NCI-H146 treated with DMSO at 0.1 percent for 48 hours (cell line): Measurements from ENCODE around the gene LYZ.

Experiments used
- DNase-seq: peaks from one replicate; lab custom pipeline; 2025; ENCODE audit not compliant: unreplicated experiment; lab: John Stamatoyannopoulos, UW

The LYZ gene

DNA sequence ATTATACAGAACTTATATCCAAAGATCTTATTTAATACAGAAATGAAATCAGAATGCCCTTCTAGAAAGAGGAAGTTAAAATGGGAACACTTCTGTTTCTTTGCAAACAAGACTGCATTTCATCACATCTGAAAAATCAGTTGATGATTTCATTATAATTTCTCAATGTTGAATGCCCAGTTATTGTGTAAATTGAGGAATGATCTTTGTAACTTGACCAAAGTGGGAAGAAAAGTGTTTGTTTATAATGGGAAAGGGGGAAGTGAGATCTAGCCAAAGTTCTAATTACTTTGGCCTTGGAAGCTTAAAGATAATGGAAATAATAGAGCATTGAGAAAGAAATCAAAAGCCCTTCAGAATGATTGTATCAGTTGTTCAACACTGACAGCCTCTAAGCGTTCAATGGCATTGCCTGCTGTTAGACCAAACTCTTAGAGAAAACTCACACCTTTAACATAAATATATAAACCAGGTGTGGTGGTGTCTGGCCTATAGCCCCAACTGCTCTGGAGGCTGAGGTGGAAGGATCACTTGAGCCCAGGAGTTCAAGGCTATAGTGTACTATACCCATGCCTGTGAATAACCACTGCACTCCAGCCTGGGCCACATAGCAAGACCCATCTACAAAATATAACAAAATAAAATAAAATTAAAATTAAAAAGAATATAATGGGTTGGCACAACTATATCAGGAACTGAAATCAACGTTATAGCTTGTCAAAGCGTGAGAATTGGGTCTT is 9.9 kb upstream of the LYZ start:
- no peak for DNase-seq

DNA sequence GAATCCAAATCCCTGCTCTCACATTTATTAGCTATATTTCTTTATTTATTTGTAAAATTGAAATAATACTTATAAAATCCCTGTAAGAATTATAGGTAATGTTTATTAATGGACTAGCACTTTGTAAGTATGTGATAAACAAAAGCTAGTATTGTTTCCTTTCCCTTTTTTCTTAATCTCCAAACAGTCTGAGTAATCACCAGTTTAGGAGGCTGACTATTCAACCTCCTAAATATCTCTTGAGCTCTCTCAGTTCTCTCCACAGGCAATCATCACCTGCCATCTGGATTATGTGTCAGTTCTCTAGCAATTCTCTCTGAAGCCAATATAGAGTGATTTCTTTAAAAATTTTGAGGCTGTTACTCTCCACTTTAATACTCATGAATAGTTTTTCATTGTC is 9.2 kb upstream of the LYZ start:
- no peak for DNase-seq

DNA sequence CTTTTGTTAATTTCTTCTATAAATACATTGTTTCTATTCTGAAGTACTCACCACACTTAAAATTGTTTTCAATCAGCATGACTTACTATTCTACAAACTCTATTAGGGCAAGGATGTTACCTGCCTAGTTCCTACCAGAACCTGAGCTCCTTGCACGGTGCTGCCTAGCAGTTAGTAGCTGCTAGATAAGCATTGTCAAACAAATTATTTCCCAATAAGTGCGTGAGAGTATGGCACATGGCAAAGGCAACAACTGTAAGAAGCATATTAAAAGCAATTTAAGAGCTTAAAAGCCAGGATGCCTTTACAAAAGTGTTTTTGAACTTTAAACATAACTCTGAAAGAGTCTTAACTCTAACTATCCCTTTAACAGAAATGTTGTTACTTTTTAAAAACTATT is 8.2 kb upstream of the LYZ start:
- DNase-seq, result no peak

DNA sequence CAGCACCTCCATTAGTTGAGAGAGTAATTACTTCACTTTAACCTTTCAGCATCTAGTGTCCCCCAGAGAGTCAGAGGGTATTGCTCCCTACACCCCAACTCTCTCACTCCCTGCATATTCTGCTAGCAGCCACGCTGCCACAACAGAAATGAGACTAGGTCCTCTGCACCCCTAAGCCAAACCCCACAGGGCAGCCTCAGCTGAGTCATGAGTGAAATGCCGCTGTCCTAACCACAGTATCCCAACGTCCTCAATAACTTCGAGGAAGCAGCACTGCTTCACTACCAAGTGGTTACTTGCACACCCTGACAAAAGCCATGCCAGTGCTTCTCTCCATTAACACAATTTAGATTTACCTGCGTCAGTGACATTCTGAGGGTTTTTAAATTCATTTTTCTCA is 6.9 kb upstream of the LYZ start:
- no peak for DNase-seq

DNA sequence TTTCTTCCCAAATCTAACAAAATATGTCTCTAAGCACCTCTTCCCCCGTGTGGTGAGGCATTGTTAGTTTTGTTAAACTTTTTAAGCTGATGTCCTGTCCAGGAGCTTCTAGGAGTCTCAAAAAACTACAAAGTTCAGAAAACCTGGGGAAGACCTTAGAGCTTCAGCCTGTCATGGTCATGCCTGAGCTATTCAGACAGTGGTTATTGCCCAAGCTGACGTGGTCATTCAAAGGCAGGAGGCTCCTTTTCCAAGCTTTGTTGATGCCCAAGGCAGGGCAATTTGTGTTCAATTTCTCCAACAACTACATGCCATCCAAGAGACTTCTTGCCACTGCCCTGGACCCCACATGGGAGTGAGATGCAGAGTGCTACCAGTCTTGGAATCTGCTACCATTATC is 5.8 kb upstream of the LYZ start:
- DNase-seq, result no peak

DNA sequence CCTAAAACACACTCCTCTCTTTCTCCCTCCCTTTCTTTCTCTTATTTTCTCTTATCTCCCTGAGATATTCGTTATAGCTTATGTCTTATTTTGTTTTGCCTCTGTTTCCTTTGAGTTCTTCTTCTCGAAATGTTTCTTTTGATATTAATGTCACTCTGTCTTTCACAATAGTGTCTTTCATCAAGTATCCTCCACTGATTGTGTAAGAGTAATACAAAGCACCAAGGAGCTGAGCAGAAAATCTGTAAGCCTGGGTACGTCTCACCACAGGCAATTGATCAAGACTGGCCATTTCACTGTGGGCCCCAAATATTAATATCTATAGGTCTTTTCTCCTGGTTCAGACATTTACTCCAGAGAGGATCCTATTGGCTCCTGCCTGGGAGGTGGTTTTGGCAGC is 4.8 kb upstream of the LYZ start:
- no peak for DNase-seq

DNA sequence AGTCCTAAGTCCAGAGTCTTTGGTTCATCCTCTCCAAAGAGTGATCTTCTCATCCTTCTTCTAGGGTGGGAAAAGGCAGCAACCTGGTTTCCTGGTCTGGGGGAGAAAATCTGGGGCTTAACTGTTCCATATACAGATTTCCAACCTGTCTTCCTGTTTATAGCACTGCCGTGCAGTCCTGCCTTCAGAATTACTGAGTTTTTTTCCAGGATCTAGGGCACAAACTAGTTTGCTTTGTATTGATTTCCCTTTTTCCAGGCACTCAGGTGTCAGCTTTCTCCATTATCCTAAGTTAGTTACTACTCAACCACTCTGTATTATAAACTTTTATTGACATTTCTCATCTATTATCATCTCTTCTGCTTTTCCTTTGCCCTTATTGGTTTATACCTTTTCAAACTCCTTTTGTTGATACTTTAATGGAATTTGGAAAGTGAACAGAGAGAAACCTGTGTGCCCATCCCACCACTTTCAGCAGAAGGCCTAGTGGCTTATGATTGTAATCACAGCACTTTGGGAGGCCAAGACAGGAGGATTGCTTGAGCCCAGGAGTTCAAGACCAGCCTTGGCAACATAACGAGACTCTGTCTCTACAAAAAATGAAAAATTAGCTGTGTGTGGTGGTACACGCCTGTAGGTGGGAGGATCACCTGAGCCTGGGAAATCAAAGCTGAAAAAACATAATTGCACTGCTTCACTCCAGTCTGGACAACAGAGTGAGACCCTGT is 4.1 kb upstream of the LYZ start:
- DNase-seq, result no peak

DNA sequence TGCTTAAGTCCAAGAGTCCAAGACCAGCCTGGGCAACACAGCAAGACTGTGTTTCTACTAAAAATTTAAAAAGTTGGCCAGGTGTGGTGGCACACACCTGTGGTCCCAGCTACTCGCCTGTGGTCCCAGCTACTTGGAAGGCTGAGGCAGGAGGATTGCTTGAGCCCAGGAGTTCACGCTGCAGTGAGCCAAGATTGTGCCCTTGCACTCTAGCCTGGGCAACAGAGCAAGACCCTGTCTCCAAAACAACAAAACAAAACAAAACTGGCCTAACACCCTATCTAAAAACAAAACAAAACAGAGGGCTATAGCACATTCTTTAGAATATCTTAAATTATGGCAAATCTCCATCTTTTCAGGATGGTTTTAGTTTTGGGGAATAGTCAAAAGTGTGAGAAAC is 3.1 kb upstream of the LYZ start:
- DNase-seq, result no peak

DNA sequence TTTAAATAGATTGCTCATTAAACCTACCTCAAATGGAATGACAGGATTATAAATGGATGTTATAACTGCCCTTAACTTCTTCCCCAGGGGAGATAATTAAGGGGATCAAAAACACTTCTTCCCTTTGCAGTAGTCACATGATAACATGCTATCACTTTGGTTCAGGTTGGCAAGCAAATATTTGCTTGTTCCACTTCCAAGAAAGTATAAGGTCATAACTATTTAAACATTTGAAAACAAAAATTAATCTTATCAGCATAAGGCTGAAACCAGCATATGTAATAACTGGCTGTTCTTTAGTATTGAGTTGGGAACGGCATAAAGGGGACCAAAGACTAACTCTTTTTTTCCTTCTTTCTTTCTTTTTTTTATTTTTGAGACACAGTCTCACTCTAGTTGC is 2.4 kb upstream of the LYZ start:
- no peak for DNase-seq

DNA sequence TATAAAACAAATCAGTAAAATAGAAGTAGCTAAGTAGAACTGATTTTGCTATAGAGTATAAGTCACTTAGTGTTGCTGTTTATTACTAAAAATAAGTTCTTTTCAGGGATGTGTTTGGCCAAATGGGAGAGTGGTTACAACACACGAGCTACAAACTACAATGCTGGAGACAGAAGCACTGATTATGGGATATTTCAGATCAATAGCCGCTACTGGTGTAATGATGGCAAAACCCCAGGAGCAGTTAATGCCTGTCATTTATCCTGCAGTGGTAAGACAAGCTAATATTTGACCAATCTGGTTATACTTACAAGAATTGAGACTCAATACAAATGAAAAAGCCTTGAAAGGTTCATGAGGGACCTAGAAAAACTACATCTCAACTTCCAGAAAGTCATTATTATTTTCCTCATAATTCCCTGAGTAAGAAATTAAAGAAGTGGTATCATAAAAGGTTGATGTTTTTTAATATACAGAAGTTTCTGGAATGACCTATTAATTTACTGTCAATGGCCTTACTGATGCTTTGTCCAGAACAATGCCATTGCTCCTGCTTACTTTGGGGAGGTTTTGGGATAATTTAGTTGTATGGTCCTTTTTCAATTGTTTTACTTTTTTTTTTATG is 1.9 kb downstream of the LYZ start:
- DNase-seq, result no peak

DNA sequence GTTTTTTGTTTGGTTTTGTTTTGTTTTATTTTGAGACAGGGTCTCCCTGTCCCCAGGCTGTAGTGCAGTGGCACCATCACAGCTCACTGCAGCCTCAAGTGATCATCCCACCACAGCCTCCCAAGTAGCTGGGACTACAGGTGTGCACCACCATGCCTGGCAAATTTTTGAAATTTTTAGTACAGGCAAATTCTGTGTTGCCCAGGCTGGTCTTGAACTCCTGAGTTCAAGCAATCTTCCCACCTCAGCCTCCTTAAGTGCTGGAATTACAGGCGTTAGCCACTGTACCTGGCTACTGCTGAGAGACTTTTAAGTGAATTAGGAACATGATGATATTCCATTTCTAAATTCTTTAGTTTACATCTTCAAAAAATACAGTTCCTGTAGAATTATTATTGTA is 2.6 kb downstream of the LYZ start:
- no peak for DNase-seq

DNA sequence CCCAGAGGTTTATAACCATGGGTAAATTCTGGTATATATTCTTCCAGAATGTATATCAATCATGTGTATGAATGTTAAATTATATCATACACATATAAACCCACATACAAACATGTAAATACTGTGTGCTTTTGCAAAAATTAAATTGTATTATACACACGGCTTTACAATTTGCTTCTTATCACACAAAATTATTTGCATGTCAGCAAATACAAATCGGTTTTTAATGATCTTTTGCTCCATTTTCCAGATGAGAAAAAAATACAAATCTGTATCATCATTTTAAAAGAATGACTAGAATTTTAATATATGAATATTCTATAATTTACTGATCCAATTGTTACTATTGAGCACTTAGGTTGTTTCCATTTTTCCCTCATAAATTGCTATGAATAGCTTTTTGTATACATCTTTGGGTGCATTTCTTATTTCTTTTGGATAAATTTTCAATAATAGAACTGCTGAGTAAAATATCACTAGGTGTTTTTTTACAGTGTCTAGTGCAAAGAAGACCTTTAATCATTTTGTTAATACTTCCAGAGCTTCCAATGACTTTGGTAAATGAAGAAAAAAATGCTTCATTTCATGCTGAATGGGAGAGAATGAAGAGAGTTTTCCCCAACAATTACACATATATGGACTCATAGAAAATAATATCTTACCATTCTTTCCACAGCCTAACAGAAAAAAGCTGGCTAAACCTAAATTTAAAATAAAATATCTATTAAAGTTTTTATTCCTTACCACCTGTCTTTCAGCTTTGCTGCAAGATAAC is 3.5 kb downstream of the LYZ start:
- DNase-seq, result no peak

DNA sequence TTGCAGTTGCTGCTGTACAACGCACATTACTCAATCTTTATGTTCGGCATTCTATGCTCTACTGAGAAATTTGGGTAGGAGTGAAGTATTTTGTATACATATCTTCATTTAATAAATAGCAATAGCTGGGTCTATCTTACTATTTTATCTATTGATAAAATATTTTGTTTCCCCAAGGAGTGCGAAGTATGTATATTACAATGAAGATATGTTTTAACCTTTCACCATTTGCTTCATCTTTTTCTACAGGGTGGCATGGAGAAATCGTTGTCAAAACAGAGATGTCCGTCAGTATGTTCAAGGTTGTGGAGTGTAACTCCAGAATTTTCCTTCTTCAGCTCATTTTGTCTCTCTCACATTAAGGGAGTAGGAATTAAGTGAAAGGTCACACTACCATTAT is 4.7 kb downstream of the LYZ start:
- no peak for DNase-seq

DNA sequence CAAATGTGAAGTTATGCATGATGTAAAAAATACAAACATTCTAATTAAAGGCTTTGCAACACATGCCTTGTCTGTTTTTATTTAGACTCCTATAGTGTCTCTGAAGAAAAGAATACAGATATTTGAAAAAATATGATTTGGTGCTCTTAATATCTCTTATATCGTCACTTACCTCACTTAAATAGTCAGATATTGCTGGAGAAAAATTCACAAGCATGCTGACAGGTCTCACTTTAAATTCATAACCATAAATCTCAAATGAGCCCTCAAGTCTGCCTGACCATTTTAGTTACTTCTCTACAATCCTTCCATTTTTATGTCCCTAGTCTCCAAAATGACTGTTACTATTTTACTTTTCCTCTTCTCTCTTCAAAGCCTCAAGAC is 6.0 kb downstream of the LYZ start:
- no peak for DNase-seq

DNA sequence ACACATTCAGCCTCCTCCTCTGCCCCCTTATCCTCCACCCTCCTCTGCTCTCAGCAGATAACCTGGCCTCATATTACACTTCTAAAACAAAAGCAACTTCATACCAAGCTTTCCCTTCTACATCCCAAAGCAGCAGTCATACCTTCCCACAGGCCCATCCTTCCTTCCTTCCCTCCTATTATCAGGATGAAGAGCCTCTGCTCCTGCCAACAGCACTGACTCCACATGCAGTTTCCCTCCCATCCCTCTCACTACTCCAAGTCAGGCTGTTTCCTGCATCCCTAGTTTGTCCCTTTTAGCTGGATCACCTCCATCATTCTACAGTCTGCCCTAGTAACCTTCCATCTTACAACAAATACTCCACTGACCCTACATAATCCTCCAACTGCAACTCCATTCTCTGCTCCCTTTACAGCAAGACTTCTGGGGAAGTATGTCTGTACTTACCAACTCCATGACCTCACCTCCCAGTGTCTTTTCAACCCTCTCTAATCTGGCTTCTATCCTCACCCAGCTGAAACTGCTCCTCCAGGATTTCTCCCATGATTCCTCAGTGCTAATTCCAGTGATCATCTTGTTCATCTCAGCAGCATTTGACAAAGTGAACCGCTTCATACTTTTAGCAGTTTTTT is 6.5 kb downstream of the LYZ start:
- DNase-seq, result no peak

DNA sequence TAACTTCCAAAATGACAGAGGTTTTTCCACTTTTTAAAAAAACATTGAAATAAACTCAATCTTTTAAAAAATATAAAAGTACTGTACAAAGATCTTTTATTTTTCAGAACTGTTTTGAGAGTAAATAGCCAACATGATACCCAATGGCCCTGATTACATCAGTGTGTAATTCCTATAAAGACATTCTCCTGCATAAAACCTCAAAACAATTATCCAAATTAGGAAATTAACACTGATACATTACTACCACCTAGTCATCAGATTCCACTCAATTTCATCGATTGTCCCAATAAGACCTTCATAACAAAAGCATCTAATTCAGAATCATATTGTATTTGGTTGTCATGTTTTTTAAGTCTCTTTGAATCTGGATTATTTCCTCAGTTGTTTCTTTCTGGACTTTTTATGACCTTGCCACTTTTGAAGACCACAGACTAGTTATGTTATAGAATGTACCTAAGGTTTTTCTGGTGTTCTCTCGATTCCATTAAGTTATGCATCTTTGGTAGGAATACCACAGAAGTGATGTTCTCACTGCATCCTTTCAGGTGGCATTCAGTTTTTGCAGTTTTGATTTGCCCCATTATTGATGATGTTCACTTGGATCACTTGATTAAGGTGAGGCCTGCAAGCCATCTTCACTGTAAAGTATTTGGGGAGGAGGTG is 7.3 kb downstream of the LYZ start:
- no peak for DNase-seq

DNA sequence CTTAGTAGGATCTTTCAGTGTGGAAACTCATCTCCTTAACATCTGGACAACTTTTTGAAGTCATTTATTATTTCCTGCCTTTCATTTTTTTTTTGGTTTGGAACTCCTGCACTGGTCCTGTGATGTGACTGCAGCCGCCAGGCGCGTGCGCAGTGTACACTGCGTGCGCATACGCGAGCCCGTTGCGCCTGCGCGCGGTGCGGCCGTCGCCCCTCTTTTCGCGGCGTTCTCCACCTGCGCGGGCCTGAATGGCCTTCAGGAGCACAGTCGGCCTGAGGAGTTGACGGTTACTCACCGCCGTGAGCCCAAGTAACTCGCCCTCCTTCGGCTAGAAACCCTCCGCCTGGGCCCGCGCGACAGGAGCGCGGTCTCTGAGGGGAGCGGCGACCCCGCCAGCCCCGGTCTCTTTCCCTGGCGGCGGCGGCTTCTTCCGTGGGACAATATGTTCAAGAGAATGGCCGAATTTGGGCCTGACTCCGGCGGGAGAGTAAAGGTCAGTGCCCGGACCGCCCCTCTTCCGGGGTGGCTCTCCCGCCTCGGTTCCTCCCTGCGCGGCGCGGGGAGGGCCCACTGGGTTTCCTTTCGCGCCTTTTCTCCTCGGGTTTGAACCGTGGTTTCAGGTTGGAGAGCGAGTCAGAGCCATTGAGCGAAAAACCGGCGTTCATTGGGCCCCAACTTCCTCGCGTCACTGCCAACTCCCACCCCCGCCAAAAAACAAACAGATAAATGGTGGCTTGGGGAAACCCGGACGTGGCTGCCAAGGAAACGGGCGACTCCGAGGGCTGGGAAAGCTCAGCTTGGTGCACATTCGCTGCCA is 11.6 kb downstream of the LYZ start, which contains the start of gene YEATS4:
TSS of gene YEATS4 (plus strand) at position 213 of the 817 bp plus-strand sequence. CDS start at position 443, 230 bp downstream.
- DNase-seq, result peak; percentile 97

DNA sequence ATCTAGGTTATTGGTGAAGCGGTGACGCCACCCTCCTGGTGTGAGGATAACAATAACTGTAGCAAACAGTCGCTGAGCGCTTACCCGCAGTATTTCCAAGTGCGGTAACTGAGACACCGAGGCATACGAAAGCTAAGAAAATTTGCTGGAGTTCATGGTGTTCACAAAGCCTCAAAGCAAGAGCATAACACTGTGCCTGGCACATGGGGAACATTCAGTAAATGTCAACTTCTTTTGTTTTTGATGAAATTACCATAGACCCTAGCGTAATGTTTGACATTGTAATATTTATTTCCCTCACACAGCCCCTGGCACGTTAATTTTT is 12.1 kb downstream of the LYZ start:
- no peak for DNase-seq

DNA sequence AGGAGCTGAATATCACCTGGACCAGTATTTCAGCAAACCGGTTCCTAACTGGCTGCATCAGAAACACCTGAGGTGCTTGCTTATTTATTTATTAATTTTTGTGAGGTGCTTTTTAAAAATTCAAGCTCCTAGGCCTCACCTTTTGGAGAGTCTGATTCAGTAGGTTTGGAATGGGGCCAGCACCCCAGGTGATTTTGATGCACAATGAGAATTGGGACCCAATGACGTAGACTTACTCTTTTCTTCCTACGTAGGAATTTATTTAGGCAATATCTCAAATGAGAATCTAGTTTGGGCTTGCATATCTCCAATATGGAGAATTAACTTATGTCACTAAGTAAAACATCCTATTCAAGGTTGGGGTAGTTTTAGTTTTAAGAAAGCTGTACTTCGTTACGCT is 18.6 kb downstream of the LYZ start:
- DNase-seq, result no peak

DNA sequence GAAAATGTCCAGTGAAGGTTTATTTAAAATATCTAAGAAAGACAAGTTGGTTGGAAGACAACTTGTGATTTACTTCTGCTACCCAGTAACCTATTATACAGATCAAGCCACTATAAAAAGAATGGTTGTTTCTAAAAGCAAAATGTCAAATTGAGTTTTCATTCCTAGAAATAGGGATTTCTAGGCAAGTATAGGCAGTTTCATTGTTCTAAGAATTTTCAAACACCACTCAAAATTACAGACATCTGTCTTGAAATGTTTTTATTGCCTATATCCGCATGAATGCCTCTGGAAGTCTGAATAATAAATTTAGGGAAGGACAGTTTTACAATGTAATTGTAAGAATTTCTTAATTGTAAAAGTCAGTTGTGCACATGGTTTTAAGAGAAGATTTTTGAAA is 20.0 kb downstream of the LYZ start:
- DNase-seq, result no peak
